Activated naive CD4-positive, alpha-beta T cell treated with anti-CD3 and anti-CD28 coated beads, Interleukin-2, amount 50 U/mL, for 72 hours (primary cell): ENCODE results near the gene CCDC148. TPM values are rescaled to one million over a fixed set of nuclear protein-coding genes. Genes with fewer than 3 reads are reported as not detected.
"Not testable (repeated sequence)": the region's sequence is repeated elsewhere in the genome, so short reads cannot be mapped to it uniquely, and the experiment has no call there.

Source experiments
- ATAC-seq, 2 donors: fragments of 150-1000 bp; cut with Tn5 transposase; 2 replicates each; pipeline ENCODE4 v1.10.0; 2021; ENCODE audit warnings: mild to moderate bottlenecking in 2 of 2, moderate library complexity in 2 of 2
- DNase-seq, 2 donors: peaks; one replicate each; pipeline ENCODE4 v3.0.0; 2021 to 2022; ENCODE audit warnings: low spot score in 2 of 2
- H3K27ac Mint-ChIP-seq, 2 donors: one replicate each; pipeline ENCODE4 v1.8.0; 2022; ENCODE audit warnings: mild to moderate bottlenecking in 2 of 2, mixed read lengths in 2 of 2
- H3K36me3 Mint-ChIP-seq, 2 donors: one replicate each; pipeline ENCODE4 v1.8.0; 2022; ENCODE audit warnings: mixed read lengths in 2 of 2
- H3K9me3 Mint-ChIP-seq, 2 donors: one replicate each; pipeline ENCODE4 v1.8.0; 2022; ENCODE audit warnings: mixed read lengths in 2 of 2
- total RNA-seq, 2 donors: library from RNA; stranded (reverse); gene quantifications; one replicate each; pipeline ENCODE4 v1.2.3, GENCODE V29; 2022

CCDC148 gene
- total RNA-seq, 2 donors from 2014 or later = 0.08 TPM; not detected in 1

- Mint-ChIP-seq H3K27ac (no peak overlapping the region), H3K9me3 (peaks cover 0 to 4% of the 10 kb centered on the region in 2 donors), H3K36me3 (peaks cover 0 to 5% of the 10 kb centered on the region in 2 donors)
- ATAC-seq (no peak), DNase-seq (no peak)
Measured at GRCh38 chr2:158487419-158487818, 30.9 kb upstream of the CCDC148 start.

- ATAC-seq (peak in 1 of 2 donors; percentile 12), DNase-seq (no peak)
- Mint-ChIP-seq H3K9me3 (peaks cover 0 to 4% of the 10 kb centered on the region in 2 donors), H3K36me3 (peaks cover 0 to 5% of the 10 kb centered on the region in 2 donors), H3K27ac (no peak overlapping the region)
Measured at GRCh38 chr2:158486970-158487325, 30.4 kb upstream of the CCDC148 start.

- ATAC-seq = peak in 1 of 2 donors; percentile 33
- no peak for DNase-seq
- Mint-ChIP-seq H3K36me3 (peaks cover 0 to 5% of the 10 kb centered on the region in 2 donors), H3K27ac (no peak overlapping the region), H3K9me3 (peaks cover 0 to 4% of the 10 kb centered on the region in 2 donors)
Measured at GRCh38 chr2:158486150-158486969, 29.8 kb upstream of the CCDC148 start.

- peaks cover 0 to 5% of the 10 kb centered on the region in 2 donors for H3K36me3 Mint-ChIP-seq
- ATAC-seq (peak; percentile 40 to 97), DNase-seq (no peak)
- no peak overlapping the region for H3K27ac Mint-ChIP-seq
- H3K9me3 Mint-ChIP-seq = peaks cover 0 to 4% of the 10 kb centered on the region in 2 donors
Measured at GRCh38 chr2:158484892-158485556, 28.5 kb upstream of the CCDC148 start.

- peaks cover 0 to 4% of the 10 kb centered on the region in 2 donors for H3K9me3 Mint-ChIP-seq
- ATAC-seq (no peak), DNase-seq (no peak)
- H3K27ac Mint-ChIP-seq = no peak overlapping the region
- peaks cover 0 to 5% of the 10 kb centered on the region in 2 donors for H3K36me3 Mint-ChIP-seq
Measured at GRCh38 chr2:158482594-158482993, 26.0 kb upstream of the CCDC148 start.

GRCh38 chr2:158481116-158481515 is 24.6 kb upstream of the CCDC148 start:
- DNase-seq (no peak), ATAC-seq (no peak)
- Mint-ChIP-seq H3K27ac (no peak overlapping the region), H3K9me3 (peaks cover 0 to 4% of the 10 kb centered on the region in 2 donors), H3K36me3 (peaks cover 0 to 5% of the 10 kb centered on the region in 2 donors)

- Mint-ChIP-seq H3K36me3 (peaks cover 0 to 5% of the 10 kb centered on the region in 2 donors), H3K9me3 (peaks cover 0 to 4% of the 10 kb centered on the region in 2 donors), H3K27ac (no peak overlapping the region)
- ATAC-seq = no peak
- DNase-seq = no peak
Measured at GRCh38 chr2:158478816-158479215, 22.3 kb upstream of the CCDC148 start.

GRCh38 chr2:158478237-158478636 is 21.7 kb upstream of the CCDC148 start:
- no peak for ATAC-seq
- Mint-ChIP-seq H3K9me3 (peaks cover 0 to 2% of the 10 kb centered on the region in 2 donors), H3K27ac (no peak overlapping the region), H3K36me3 (peaks cover 0 to 2% of the 10 kb centered on the region in 2 donors)
- no peak for DNase-seq

GRCh38 chr2:158477202-158477601 is 20.6 kb upstream of the CCDC148 start:
- DNase-seq (no peak), ATAC-seq (no peak)
- Mint-ChIP-seq H3K9me3 (no peaks in the 10 kb centered on the region), H3K27ac (peak overlapping the region; percentile 9 to 42), H3K36me3 (no peaks in the 10 kb centered on the region)

GRCh38 chr2:158474526-158475011 is 18.0 kb upstream of the CCDC148 start:
- DNase-seq, H3K27ac Mint-ChIP-seq, H3K9me3 Mint-ChIP-seq, ATAC-seq: not testable (repeated sequence)
- peaks cover 10 to 15% of the 10 kb centered on the region in 2 donors for H3K36me3 Mint-ChIP-seq

- no peak overlapping the region for H3K27ac Mint-ChIP-seq
- no peak for DNase-seq
- peaks cover 10 to 15% of the 10 kb centered on the region in 2 donors for H3K36me3 Mint-ChIP-seq
- H3K9me3 Mint-ChIP-seq = peaks cover 0 to 5% of the 10 kb centered on the region in 2 donors
- ATAC-seq = no peak
Measured at GRCh38 chr2:158473719-158474392, 17.3 kb upstream of the CCDC148 start.

- peaks cover 10 to 15% of the 10 kb centered on the region in 2 donors for H3K36me3 Mint-ChIP-seq
- H3K9me3 Mint-ChIP-seq, H3K27ac Mint-ChIP-seq, DNase-seq, ATAC-seq: not testable (repeated sequence)
Measured at GRCh38 chr2:158473300-158473699, 16.7 kb upstream of the CCDC148 start.

GRCh38 chr2:158472829-158473228 is 16.3 kb upstream of the CCDC148 start:
- DNase-seq, H3K9me3 Mint-ChIP-seq, ATAC-seq, H3K27ac Mint-ChIP-seq: not testable (repeated sequence)
- peaks cover 10 to 15% of the 10 kb centered on the region in 2 donors for H3K36me3 Mint-ChIP-seq

GRCh38 chr2:158467248-158467647 is 10.7 kb upstream of the CCDC148 start:
- H3K9me3 Mint-ChIP-seq = peaks cover 0 to 5% of the 10 kb centered on the region in 2 donors
- peaks cover 10 to 15% of the 10 kb centered on the region in 2 donors for H3K36me3 Mint-ChIP-seq
- ATAC-seq (peak in 1 of 2 donors; percentile 63), DNase-seq (no peak)
- H3K27ac Mint-ChIP-seq = no peak overlapping the region

GRCh38 chr2:158464426-158465281 is 8.1 kb upstream of the CCDC148 start:
- H3K27ac Mint-ChIP-seq = no peak overlapping the region
- no peak for DNase-seq
- no peaks in the 10 kb centered on the region for H3K9me3 Mint-ChIP-seq
- H3K36me3 Mint-ChIP-seq = no peaks in the 10 kb centered on the region
- peak in 1 of 2 donors; percentile 78 for ATAC-seq
